ENCODE measurements around the gene RBM19.

RBM19 gene

GRCh38 chr12:113948151-113948914 lies 17.8 kb downstream of the RBM19 start:
- Histone ChIP-seq H3K4me1 (ENCODE audit: insufficient read depth, low read length) (no peaks in the 10 kb centered on the region), H3K4me3 (ENCODE audit: low read depth in 1 of 2, low read length in 2 of 2) (no peak overlapping the region), H3K9me3 (ENCODE audit: low read length) (no peaks in the 10 kb centered on the region), H3K27ac (ENCODE audit: low read depth, low read length) (no peak overlapping the region), H3K9ac (ENCODE audit: low read length) (no peak overlapping the region), H3K27me3 (ENCODE audit: control insufficient read depth in 1 of 2, insufficient read depth in 2 of 2, low read length in 2 of 2) (no peaks in the 10 kb centered on the region), H3K36me3 (ENCODE audit: insufficient read depth, low read length) (peaks cover 78% of the 10 kb centered on the region)

DNA sequence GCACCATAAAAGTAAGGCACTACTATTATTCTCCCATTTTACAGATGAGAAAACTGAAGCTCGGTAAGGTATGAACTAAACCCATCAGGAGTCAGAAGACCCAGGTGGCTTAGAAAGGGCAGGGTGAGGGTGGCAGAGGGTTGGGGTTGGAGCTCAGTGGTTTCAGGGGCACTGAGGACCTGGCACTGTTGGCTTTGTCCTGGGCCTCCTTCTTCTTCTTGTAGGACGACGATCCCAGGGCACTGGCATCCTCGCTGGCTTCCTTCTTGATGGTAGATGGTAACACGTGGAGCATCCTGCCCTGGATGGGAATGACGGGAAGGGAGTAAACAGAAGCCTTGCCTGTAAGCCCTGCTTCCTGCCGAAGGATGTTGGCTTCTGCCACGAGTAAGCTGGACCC lies 19.9 kb downstream of the RBM19 start:
- Histone ChIP-seq H3K27ac (ENCODE audit: low read depth, low read length) (no peak overlapping the region), H3K4me3 (ENCODE audit: low read depth in 1 of 2, low read length in 2 of 2) (no peak overlapping the region), H3K4me1 (ENCODE audit: insufficient read depth, low read length) (no peaks in the 10 kb centered on the region), H3K36me3 (ENCODE audit: insufficient read depth, low read length) (peaks cover 77% of the 10 kb centered on the region), H3K9me3 (ENCODE audit: low read length) (no peaks in the 10 kb centered on the region), H3K27me3 (ENCODE audit: control insufficient read depth in 1 of 2, insufficient read depth in 2 of 2, low read length in 2 of 2) (no peaks in the 10 kb centered on the region), H3K9ac (ENCODE audit: low read length) (no peak overlapping the region)

DNA sequence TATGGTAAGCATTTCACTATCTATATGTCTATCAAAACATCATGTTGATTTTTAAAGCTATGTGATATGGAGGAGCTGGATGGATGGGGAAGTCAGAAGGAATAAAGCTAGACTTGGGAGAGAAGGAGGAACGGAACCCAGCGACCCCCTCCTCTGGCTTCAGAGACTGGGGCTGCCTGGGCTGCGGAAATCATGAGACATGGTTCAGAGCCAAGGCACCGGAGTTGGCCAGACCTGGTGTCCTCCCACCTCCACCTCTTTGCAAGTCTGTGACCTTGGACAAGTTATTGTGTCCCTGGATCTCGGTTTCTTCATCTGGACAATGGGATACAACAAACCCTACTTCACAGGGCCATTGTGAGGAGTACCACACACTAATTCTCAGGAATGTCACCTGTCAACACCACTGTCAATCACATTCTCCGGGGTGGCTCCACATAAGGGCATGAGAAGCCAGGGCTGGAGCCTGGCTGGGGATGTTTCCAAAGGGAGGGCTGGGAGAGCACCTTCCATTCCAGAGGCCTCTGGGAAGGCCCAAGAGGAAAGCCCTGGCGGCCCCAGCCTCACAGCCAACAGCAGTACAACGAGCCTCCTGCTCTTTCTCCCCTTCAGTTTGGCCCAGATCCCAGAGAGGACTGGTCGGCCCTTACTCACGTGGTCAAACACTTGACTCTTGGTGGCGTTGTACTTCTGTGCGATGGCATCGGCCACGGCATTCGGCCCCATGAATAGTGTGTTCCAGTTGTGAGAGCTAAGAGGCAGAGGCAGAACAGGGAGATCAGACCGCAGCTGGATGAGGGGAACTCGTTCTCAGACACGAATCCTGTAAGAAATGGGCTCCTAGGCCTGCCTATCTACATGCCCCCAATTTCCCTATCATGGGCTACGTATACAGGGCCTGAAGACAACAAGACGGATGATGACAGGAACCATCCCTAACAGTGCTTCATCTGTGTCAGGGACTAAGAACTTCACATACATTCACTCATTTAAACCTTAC lies 20.7 kb downstream of the RBM19 start:
- no peaks in the 10 kb centered on the region for H3K9me3 ChIP-seq (ENCODE audit: low read length)
- no peaks in the 10 kb centered on the region for H3K4me1 ChIP-seq (ENCODE audit: insufficient read depth, low read length)
- H3K4me3 ChIP-seq (ENCODE audit: low read depth in 1 of 2, low read length in 2 of 2), result no peak overlapping the region
- peaks cover 79% of the 10 kb centered on the region for H3K36me3 ChIP-seq (ENCODE audit: insufficient read depth, low read length)
- H3K27me3 ChIP-seq (ENCODE audit: control insufficient read depth in 1 of 2, insufficient read depth in 2 of 2, low read length in 2 of 2), result no peaks in the 10 kb centered on the region
- H3K9ac ChIP-seq (ENCODE audit: low read length), result no peak overlapping the region
- H3K27ac ChIP-seq (ENCODE audit: low read depth, low read length), result no peak overlapping the region

- H3K27me3 ChIP-seq (ENCODE audit: control insufficient read depth in 1 of 2, insufficient read depth in 2 of 2, low read length in 2 of 2), result no peaks in the 10 kb centered on the region
- no peak overlapping the region for H3K27ac ChIP-seq (ENCODE audit: low read depth, low read length)
- no peaks in the 10 kb centered on the region for H3K9me3 ChIP-seq (ENCODE audit: low read length)
- no peak overlapping the region for H3K9ac ChIP-seq (ENCODE audit: low read length)
- H3K36me3 ChIP-seq (ENCODE audit: insufficient read depth, low read length), result peaks cover 68% of the 10 kb centered on the region
- H3K4me3 ChIP-seq (ENCODE audit: low read depth in 1 of 2, low read length in 2 of 2), result no peak overlapping the region
- H3K4me1 ChIP-seq (ENCODE audit: insufficient read depth, low read length), result no peaks in the 10 kb centered on the region
Observed at GRCh38 chr12:113942209-113942608, 23.9 kb downstream of the RBM19 start.

GRCh38 chr12:113941208-113941486 lies 25.0 kb downstream of the RBM19 start:
- H3K4me1 ChIP-seq (ENCODE audit: insufficient read depth, low read length), result no peaks in the 10 kb centered on the region
- no peak overlapping the region for H3K9ac ChIP-seq (ENCODE audit: low read length)
- peaks cover 69% of the 10 kb centered on the region for H3K36me3 ChIP-seq (ENCODE audit: insufficient read depth, low read length)
- no peaks in the 10 kb centered on the region for H3K27me3 ChIP-seq (ENCODE audit: control insufficient read depth in 1 of 2, insufficient read depth in 2 of 2, low read length in 2 of 2)
- H3K4me3 ChIP-seq (ENCODE audit: low read depth in 1 of 2, low read length in 2 of 2), result no peak overlapping the region
- H3K9me3 ChIP-seq (ENCODE audit: low read length), result no peaks in the 10 kb centered on the region
- H3K27ac ChIP-seq (ENCODE audit: low read depth, low read length), result no peak overlapping the region

- no peaks in the 10 kb centered on the region for H3K4me1 ChIP-seq (ENCODE audit: insufficient read depth, low read length)
- H3K27me3 ChIP-seq (ENCODE audit: control insufficient read depth in 1 of 2, insufficient read depth in 2 of 2, low read length in 2 of 2), result no peaks in the 10 kb centered on the region
- H3K27ac ChIP-seq (ENCODE audit: low read depth, low read length), result no peak overlapping the region
- no peak overlapping the region for H3K9ac ChIP-seq (ENCODE audit: low read length)
- H3K9me3 ChIP-seq (ENCODE audit: low read length), result no peaks in the 10 kb centered on the region
- H3K36me3 ChIP-seq (ENCODE audit: insufficient read depth, low read length), result peaks cover 64% of the 10 kb centered on the region
- H3K4me3 ChIP-seq (ENCODE audit: low read depth in 1 of 2, low read length in 2 of 2), result no peak overlapping the region
Observed at GRCh38 chr12:113940357-113941207, 25.5 kb downstream of the RBM19 start.

- H3K27ac ChIP-seq (ENCODE audit: low read depth, low read length), result no peak overlapping the region
- no peaks in the 10 kb centered on the region for H3K9me3 ChIP-seq (ENCODE audit: low read length)
- H3K4me1 ChIP-seq (ENCODE audit: insufficient read depth, low read length), result no peaks in the 10 kb centered on the region
- no peak overlapping the region for H3K9ac ChIP-seq (ENCODE audit: low read length)
- H3K27me3 ChIP-seq (ENCODE audit: control insufficient read depth in 1 of 2, insufficient read depth in 2 of 2, low read length in 2 of 2), result no peaks in the 10 kb centered on the region
- H3K36me3 ChIP-seq (ENCODE audit: insufficient read depth, low read length), result peaks cover 63% of the 10 kb centered on the region
- H3K4me3 ChIP-seq (ENCODE audit: low read depth in 1 of 2, low read length in 2 of 2), result no peak overlapping the region
Observed at GRCh38 chr12:113939867-113940266, 26.3 kb downstream of the RBM19 start.

- peaks cover 68% of the 10 kb centered on the region for H3K36me3 ChIP-seq (ENCODE audit: insufficient read depth, low read length)
Observed at GRCh38 chr12:113938471-113938870, 27.7 kb downstream of the RBM19 start.

DNA sequence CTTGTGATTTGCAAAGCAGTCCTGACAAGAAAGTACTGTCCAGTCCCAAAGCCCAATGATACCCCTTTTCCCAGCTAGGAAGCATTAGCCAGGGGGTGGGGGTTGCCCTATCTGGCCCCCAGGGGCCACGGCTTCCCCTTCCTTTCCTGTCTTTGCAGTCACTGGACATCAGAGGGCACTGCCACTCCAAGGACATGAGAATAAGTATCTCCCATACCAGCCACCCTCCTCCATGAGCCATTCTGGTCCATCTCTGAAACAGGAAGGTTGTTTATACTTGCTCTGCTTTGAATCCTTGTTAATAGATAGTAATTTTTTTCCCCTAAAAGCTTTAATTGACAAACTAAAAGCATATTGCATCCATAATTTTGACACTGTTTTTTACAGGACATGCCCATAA lies 29.7 kb downstream of the RBM19 start:
- Histone ChIP-seq H3K9me3 (ENCODE audit: low read length) (no peaks in the 10 kb centered on the region), H3K27me3 (ENCODE audit: control insufficient read depth in 1 of 2, insufficient read depth in 2 of 2, low read length in 2 of 2) (no peaks in the 10 kb centered on the region), H3K27ac (ENCODE audit: low read depth, low read length) (no peak overlapping the region), H3K36me3 (ENCODE audit: insufficient read depth, low read length) (peaks cover 51% of the 10 kb centered on the region), H3K4me1 (ENCODE audit: insufficient read depth, low read length) (no peaks in the 10 kb centered on the region), H3K4me3 (ENCODE audit: low read depth in 1 of 2, low read length in 2 of 2) (no peak overlapping the region), H3K9ac (ENCODE audit: low read length) (no peak overlapping the region)

More at GRCh38 chr12:113938471-113938870, 27.7 kb downstream of the RBM19 start:
- H3K9me3 ChIP-seq (ENCODE audit: low read length), result no peaks in the 10 kb centered on the region
- H3K27me3 ChIP-seq (ENCODE audit: control insufficient read depth in 1 of 2, insufficient read depth in 2 of 2, low read length in 2 of 2), result no peaks in the 10 kb centered on the region
- no peak overlapping the region for H3K27ac ChIP-seq (ENCODE audit: low read depth, low read length)
- H3K4me1 ChIP-seq (ENCODE audit: insufficient read depth, low read length), result no peaks in the 10 kb centered on the region
- H3K9ac ChIP-seq (ENCODE audit: low read length), result no peak overlapping the region
- H3K4me3 ChIP-seq (ENCODE audit: low read depth in 1 of 2, low read length in 2 of 2), result no peak overlapping the region

- Histone ChIP-seq H3K27me3 (ENCODE audit: control insufficient read depth in 1 of 2, insufficient read depth in 2 of 2, low read length in 2 of 2) (no peaks in the 10 kb centered on the region), H3K27ac (ENCODE audit: low read depth, low read length) (no peak overlapping the region), H3K36me3 (ENCODE audit: insufficient read depth, low read length) (peaks cover 44% of the 10 kb centered on the region)
Observed at GRCh38 chr12:113935459-113935858, 30.7 kb downstream of the RBM19 start.

GRCh38 chr12:113934946-113935345 lies 31.2 kb downstream of the RBM19 start:
- H3K9ac ChIP-seq (ENCODE audit: low read length), result no peak overlapping the region
- H3K4me3 ChIP-seq (ENCODE audit: low read depth in 1 of 2, low read length in 2 of 2), result no peak overlapping the region
- no peak overlapping the region for H3K27ac ChIP-seq (ENCODE audit: low read depth, low read length)
- H3K9me3 ChIP-seq (ENCODE audit: low read length), result no peaks in the 10 kb centered on the region
- peaks cover 46% of the 10 kb centered on the region for H3K36me3 ChIP-seq (ENCODE audit: insufficient read depth, low read length)
- no peaks in the 10 kb centered on the region for H3K4me1 ChIP-seq (ENCODE audit: insufficient read depth, low read length)
- H3K27me3 ChIP-seq (ENCODE audit: control insufficient read depth in 1 of 2, insufficient read depth in 2 of 2, low read length in 2 of 2), result no peaks in the 10 kb centered on the region

More at GRCh38 chr12:113935459-113935858, 30.7 kb downstream of the RBM19 start:
- Histone ChIP-seq H3K9me3 (ENCODE audit: low read length) (no peaks in the 10 kb centered on the region), H3K9ac (ENCODE audit: low read length) (no peak overlapping the region), H3K4me3 (ENCODE audit: low read depth in 1 of 2, low read length in 2 of 2) (no peak overlapping the region), H3K4me1 (ENCODE audit: insufficient read depth, low read length) (no peaks in the 10 kb centered on the region)
